Uterus (tissue), 2 donors: ENCODE results near the gene RBMS3.
"Not testable (repeated sequence)": the region's sequence is repeated elsewhere in the genome, so short reads cannot be mapped to it uniquely, and the experiment has no call there.

Experiments used
- POLR2A ChIP-seq, 2 donors: fragments of 450-650 bp; IDR thresholded peaks; one replicate each; pipeline ENCODE4 v1.6.1; 2016; ENCODE audit warnings: antibody characterized with exemption in 2 of 2, mild to moderate bottlenecking in 1 of 2, moderate library complexity in 1 of 2
- TF ChIP-seq, protein P1 (sequence below), 4 experiments: fragments of 200-600 bp in 2 of 4; fragments of 450-650 bp in 2 of 4; sonication (generic) in 2 of 4; IDR thresholded peaks; one replicate each; pipeline ENCODE4 v1.5.1; 2016 to 2019; ENCODE audit warnings: antibody characterized with exemption in 4 of 4, mild to moderate bottlenecking in 2 of 4, moderate library complexity in 1 of 4

DNA sequence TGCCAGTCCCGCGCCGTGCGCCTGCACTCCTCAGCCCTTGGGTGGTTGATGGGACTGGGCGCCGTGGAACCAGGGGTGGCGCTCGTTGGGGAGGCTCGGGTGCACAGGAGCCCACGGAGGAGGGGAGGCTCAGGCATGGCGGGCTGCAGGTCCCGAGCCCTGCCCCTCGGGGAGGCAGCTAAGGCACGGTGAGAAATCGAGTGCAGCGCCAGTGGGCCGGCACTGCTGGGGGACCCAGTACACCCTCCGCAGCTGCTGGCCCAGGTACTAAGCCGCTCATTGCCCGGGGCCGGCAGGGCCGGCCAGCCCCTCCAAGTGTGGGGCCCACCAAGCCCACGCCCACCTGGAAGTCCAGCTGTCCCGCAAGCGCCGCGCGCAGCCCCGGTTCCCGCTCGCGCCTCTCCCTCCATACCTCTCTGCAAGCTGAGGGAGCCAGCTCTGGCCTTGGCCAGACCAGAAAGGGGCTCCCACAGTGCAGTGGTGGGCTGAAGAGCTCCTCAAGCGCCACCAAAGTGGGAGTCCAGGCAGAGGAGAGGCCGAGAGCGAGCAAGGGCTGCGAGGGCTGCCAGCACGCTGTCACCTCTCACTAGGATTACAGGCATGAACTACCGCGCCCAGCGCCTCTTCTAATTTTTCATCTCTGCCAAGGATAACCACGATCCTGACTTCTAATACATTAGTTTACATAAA is 192.8 kb downstream of the RBMS3 start:
- TF ChIP-seq, protein P1, sequence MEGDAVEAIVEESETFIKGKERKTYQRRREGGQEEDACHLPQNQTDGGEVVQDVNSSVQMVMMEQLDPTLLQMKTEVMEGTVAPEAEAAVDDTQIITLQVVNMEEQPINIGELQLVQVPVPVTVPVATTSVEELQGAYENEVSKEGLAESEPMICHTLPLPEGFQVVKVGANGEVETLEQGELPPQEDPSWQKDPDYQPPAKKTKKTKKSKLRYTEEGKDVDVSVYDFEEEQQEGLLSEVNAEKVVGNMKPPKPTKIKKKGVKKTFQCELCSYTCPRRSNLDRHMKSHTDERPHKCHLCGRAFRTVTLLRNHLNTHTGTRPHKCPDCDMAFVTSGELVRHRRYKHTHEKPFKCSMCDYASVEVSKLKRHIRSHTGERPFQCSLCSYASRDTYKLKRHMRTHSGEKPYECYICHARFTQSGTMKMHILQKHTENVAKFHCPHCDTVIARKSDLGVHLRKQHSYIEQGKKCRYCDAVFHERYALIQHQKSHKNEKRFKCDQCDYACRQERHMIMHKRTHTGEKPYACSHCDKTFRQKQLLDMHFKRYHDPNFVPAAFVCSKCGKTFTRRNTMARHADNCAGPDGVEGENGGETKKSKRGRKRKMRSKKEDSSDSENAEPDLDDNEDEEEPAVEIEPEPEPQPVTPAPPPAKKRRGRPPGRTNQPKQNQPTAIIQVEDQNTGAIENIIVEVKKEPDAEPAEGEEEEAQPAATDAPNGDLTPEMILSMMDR (IDR thresholded peaks at IDR 0.05), result not testable (repeated sequence)
- TF ChIP-seq POLR2A (IDR thresholded peaks at IDR 0.05), result not testable (repeated sequence)
